ENCODE data around the gene ADGRA1. TPM values are rescaled to one million over a fixed set of nuclear protein-coding genes. Genes with fewer than 3 reads are reported as not detected.

ADGRA1 gene
- total RNA-seq, 4 donors from 2014 or later, result 0.07 to 1.0 TPM; not detected in 2

DNA sequence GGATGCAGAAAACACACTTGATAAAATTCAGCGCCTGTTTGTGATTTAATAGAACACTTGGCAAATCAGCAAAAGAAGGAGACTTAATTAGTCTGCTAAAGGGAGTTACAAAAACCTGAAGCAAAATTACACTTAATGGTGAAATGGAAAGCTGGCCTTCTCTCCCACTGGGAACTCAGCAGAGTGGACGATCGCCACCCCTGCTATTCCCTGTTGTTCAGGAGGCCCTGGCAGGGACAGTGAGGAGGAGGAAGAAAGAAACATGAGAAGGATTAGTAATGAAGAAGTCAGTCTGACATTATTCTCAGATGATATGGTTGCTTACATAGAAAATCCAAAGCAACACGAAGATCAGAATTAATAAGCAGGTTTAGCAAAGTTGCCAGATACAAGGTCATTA lies 66.7 kb downstream of the ADGRA1 start:
- DNase-seq, result no peak
- Histone ChIP-seq H3K27ac (no peak overlapping the region), H3K4me3 (no peak overlapping the region), H3K36me3 (no peaks in the 10 kb centered on the region), H3K9me3 (no peaks in the 10 kb centered on the region), H3K4me1 (peaks cover 0 to 1% of the 10 kb centered on the region in 2 donors), H3K27me3 (no peaks in the 10 kb centered on the region)
- intact Hi-C loops (cut with DNase I; ENCODE audit: low total_unique reads), result no loop called here
- TF ChIP-seq CTCF (IDR thresholded peaks at IDR 0.05) (no peak), POLR2A (IDR thresholded peaks at IDR 0.05) (no peak)

DNA sequence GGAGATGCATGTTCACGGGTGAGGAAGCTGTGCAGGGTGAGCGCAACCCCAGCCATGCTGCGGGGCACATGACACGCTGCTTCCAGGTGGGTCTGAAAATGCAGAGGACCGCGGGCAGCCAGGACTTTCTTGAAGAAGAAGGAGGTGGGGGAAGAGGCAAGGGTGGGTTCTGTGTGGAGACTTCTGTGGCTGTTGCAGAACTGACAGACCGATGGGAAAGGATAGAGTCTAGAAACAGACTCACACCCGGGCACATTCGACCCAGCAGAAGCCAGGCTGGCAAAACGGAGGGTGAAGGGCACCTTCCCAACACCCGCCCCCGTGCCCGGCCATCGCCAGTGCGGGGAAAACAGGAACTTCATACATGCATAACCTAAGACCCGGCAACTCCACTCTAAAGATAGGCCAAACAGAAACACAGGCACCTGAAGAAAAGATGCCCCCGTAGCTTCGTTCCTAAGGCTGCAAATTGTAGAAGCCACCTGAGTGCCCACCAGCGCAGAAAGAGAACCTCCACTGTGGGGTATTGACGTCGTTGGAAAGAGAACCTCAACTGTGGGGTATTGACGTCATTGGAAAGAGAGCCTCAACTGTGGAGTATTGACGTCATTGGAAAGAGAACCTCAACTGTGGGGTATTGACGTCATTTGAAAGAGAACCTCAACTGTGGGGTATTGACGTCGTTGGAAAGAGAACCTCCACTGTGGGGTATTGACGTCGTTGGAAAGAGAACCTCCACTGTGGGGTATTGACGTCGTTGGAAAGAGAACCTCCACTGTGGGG lies 67.5 kb downstream of the ADGRA1 start:
- Histone ChIP-seq H3K4me3 (no peak overlapping the region), H3K4me1 (peaks cover 0 to 4% of the 10 kb centered on the region in 2 donors), H3K9me3 (no peaks in the 10 kb centered on the region), H3K36me3 (no peaks in the 10 kb centered on the region), H3K27ac (no peak overlapping the region), H3K27me3 (no peaks in the 10 kb centered on the region)
- intact Hi-C loops (cut with DNase I; ENCODE audit: low total_unique reads), result no loop called here
- TF ChIP-seq POLR2A (IDR thresholded peaks at IDR 0.05) (no peak), CTCF (IDR thresholded peaks at IDR 0.05) (no peak)
- DNase-seq, result no peak

GRCh38 chr10:133156674-133157579 lies 69.2 kb downstream of the ADGRA1 start:
- no peak overlapping the region for H3K4me3 ChIP-seq
- intact Hi-C loops (cut with DNase I; ENCODE audit: low total_unique reads), result no loop called here

DNA sequence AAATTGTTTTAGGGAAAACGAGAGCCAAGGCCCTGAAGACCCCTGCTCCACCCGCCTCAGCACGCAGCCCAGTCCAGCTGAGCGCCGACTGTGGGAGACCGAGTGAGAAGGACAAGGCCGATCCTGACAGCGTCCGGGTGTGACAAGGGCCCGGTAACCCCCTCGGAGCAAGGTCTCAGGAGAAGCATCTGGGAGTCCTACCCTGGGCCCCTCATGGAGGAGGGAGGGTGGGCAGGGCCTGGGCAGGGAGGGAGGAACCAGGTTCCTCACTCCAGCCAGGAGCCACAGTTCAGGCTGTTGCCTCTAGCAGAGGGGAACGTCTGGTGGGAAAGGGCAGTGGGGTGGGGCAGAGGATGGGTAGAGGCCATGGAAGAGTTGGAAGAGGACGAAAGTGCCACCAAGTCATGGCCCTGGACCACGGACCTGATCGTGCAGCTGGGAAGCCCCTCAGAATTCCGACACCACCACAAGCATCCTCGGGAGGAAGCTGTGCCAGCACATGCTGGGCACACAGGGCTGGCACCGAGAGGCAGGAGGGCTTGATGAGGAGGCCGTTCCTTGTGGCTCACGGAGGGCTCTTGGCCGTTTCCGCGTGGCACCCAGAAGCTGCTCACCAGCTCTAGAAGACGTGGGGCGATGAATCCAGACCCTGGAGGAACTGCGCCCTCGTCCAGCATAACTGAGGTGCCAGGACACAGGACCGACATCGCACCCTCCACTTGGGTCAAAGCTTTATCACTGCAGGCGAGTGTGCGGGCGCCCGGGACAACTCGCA lies 70.1 kb downstream of the ADGRA1 start:
- no peaks in the 10 kb centered on the region for H3K9me3 ChIP-seq
- H3K27ac ChIP-seq, result peak overlapping the region; percentile 59 to 72
- no peaks in the 10 kb centered on the region for H3K36me3 ChIP-seq
- intact Hi-C loops (cut with DNase I; ENCODE audit: low total_unique reads), result no loop called here
- TF ChIP-seq CTCF (IDR thresholded peaks at IDR 0.05), result no peak
- no peak for TF ChIP-seq POLR2A (IDR thresholded peaks at IDR 0.05)
- no peaks in the 10 kb centered on the region for H3K27me3 ChIP-seq
- H3K4me3 ChIP-seq, result no peak overlapping the region
- H3K4me1 ChIP-seq, result peaks cover 0 to 13% of the 10 kb centered on the region in 2 donors
- DNase-seq, result peak in 1 of 2 donors; percentile 8

More at GRCh38 chr10:133156674-133157579, 69.2 kb downstream of the ADGRA1 start:
- Histone ChIP-seq H3K9me3 (no peaks in the 10 kb centered on the region), H3K27me3 (no peaks in the 10 kb centered on the region), H3K4me1 (peaks cover 0 to 13% of the 10 kb centered on the region in 2 donors), H3K27ac (peak overlapping the region; percentile 59 to 72), H3K36me3 (no peaks in the 10 kb centered on the region)
- DNase-seq, result no peak
- TF ChIP-seq CTCF (IDR thresholded peaks at IDR 0.05) (no peak), POLR2A (IDR thresholded peaks at IDR 0.05) (no peak)
